Endothelial cell of umbilical vein (primary cell): ENCODE measurements around the gene CEMP1.

Source experiments
- EZH2 ChIP-seq: IDR thresholded peaks from 2 replicates; pipeline ENCODE4 v1.6.1; 2012; ENCODE audit warnings: borderline replicate concordance, low read depth, mild to moderate bottlenecking, moderate library complexity, low read length, inconsistent platforms; ENCODE audit not compliant: severe bottlenecking
- FOS ChIP-seq: IDR thresholded peaks from 2 replicates; pipeline ENCODE4 v1.6.1; 2011; ENCODE audit warnings: mild to moderate bottlenecking, low read length, moderate library complexity, borderline replicate concordance; ENCODE audit not compliant: insufficient read depth
- JUN ChIP-seq: IDR thresholded peaks from 2 replicates; pipeline ENCODE4 v1.6.1; 2011; ENCODE audit warnings: borderline replicate concordance, low read depth; ENCODE audit not compliant: insufficient read length, insufficient read depth
- MYC ChIP-seq: IDR thresholded peaks from one replicate; pipeline ENCODE4 v1.6.1; 2011; ENCODE audit warnings: mild to moderate bottlenecking, low read depth, low read length
- POLR2A ChIP-seq: IDR thresholded peaks from 2 replicates; pipeline ENCODE4 v1.6.1; 2012; ENCODE audit warnings: low read depth, mild to moderate bottlenecking, control low read depth, low read length
- POLR2AphosphoS5 ChIP-seq: IDR thresholded peaks from 2 replicates; pipeline ENCODE4 v1.6.1; 2012; ENCODE audit warnings: low read depth, mild to moderate bottlenecking, control low read depth, low read length, moderate library complexity; ENCODE audit not compliant: insufficient read depth
- TF ChIP-seq, protein P1 (sequence below), 2 donors: IDR thresholded peaks; 1 replicate in 1 of 2; 2 replicates in 1 of 2; pipeline ENCODE4 v1.5.1; 2011; ENCODE audit warnings: low read length in 2 of 2, mild to moderate bottlenecking in 2 of 2, moderate library complexity in 2 of 2, control low read depth in 1 of 2, inconsistent platforms in 1 of 2, low read depth in 1 of 2; ENCODE audit not compliant: insufficient read depth in 1 of 2; ENCODE audit errors: extremely low read depth in 1 of 2

DNA sequence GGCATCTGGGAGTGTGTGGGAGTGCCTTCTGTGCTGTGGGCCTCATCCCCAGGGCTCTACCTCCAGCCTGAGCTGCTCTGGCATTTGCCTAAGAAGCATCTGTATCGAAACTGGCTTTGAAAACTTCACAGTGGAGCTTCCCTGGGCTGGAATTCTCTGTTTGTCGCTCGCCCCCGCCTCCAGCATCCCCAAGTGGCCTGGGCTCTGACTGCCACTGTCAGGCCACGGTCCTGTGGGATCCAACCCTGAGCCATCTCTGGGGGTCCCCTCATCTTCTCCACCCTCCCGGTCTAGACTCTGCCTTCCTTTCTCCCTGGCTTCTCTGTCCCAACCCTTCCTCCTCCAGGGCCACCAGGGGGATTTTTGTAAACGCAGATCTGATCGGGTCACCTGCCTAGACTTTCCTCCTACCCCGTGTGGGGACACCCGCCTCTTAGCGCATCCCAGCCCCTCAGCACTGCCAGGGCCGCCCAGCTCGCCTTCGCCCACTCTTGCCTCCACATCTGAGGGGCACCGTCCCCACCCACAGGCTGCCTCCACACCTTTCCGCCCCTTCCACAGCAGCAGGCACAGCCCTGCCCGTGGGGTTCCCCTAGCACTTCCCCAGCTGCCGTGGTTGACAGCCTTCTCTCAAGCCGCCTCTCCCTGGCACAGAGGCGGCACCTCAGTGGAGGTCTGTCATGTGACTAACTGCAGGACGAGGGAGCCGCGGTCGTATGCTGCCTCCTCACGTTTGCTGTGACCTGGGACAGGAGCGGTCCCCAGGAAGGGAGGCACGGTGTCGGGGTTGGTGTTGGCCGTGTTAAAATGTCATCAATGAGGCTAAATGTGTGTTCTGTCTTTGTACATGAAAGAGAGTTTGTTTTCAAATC lies 44.3 kb downstream of the CEMP1 start:
- TF ChIP-seq FOS, result no peak
- TF ChIP-seq, protein P1, sequence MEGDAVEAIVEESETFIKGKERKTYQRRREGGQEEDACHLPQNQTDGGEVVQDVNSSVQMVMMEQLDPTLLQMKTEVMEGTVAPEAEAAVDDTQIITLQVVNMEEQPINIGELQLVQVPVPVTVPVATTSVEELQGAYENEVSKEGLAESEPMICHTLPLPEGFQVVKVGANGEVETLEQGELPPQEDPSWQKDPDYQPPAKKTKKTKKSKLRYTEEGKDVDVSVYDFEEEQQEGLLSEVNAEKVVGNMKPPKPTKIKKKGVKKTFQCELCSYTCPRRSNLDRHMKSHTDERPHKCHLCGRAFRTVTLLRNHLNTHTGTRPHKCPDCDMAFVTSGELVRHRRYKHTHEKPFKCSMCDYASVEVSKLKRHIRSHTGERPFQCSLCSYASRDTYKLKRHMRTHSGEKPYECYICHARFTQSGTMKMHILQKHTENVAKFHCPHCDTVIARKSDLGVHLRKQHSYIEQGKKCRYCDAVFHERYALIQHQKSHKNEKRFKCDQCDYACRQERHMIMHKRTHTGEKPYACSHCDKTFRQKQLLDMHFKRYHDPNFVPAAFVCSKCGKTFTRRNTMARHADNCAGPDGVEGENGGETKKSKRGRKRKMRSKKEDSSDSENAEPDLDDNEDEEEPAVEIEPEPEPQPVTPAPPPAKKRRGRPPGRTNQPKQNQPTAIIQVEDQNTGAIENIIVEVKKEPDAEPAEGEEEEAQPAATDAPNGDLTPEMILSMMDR (IDR thresholded peaks at IDR 0.05; ENCODE audit: extremely low read depth in 1 of 2, insufficient read depth in 1 of 2, low read depth in 1 of 2, low read length in 2 of 2), result no peak
- TF ChIP-seq POLR2A, result no peak
- TF ChIP-seq EZH2, result no peak
- TF ChIP-seq JUN, result no peak
- no peak for TF ChIP-seq MYC
- TF ChIP-seq POLR2AphosphoS5, result no peak
